B cell (primary cell): Measurements from ENCODE around the gene NFIB. TPM values are rescaled to one million over a fixed set of nuclear protein-coding genes. Genes with fewer than 3 reads are reported as not detected.

Experiments used
- ATAC-seq: fragments of 200-7000 bp; cut with Tn5 transposase; one replicate; pipeline ENCODE4 v1.10.0; 2021; ENCODE audit warnings: low read depth, mild to moderate bottlenecking, moderate number of reproducible peaks, moderate library complexity
- CTCF ChIA-PET: fragments of 350-600 bp; sonication (Branson Sonifier 250); formaldehyde crosslinking; loops from one replicate; lab custom pipeline; 2021; ENCODE audit warnings: antibody characterized with exemption, inconsistent platforms; lab: Charles Lee
- POLR2A ChIA-PET: fragments of 350-600 bp; sonication (Branson Sonifier 250); formaldehyde crosslinking; loops from one replicate; lab custom pipeline; 2021; ENCODE audit warnings: antibody characterized with exemption; lab: Charles Lee
- DNase-seq: peaks from one replicate; pipeline ENCODE4 v3.0.0; 2013
- H2AFZ ChIP-seq: 2 replicates; pipeline ENCODE4 v1.6.1; 2012; ENCODE audit warnings: mild to moderate bottlenecking, low read depth, low read length; ENCODE audit not compliant: insufficient read depth, poor library complexity, severe bottlenecking
- H3K27ac ChIP-seq, 2 donors: 1 replicate in 1 of 2; 2 replicates in 1 of 2; pipeline ENCODE4 v1.5.1; 2012 to 2013; ENCODE audit warnings: low read length in 2 of 2, mild to moderate bottlenecking in 2 of 2, moderate library complexity in 1 of 2
- H3K27me3 ChIP-seq, 4 experiments: fragments of 200-600 bp in 1 of 4; sonication (generic) in 1 of 4; replicated peaks in 1 of 4; 1 replicate in 2 of 4; 2 replicates in 2 of 4; pipeline versions ENCODE4 v1.6.1 to v1.7.0; 2013 to 2016; ENCODE audit warnings: low read length in 3 of 4, mild to moderate bottlenecking in 2 of 4, mixed read lengths in 1 of 4, moderate library complexity in 1 of 4; ENCODE audit not compliant: insufficient read depth in 4 of 4, control insufficient read depth in 3 of 4; ENCODE audit errors: control extremely low read depth in 1 of 4
- H3K36me3 ChIP-seq, 2 experiments: replicated peaks in 1 of 2; 1 replicate in 1 of 2; 2 replicates in 1 of 2; pipeline versions ENCODE4 v1.6.1 to v1.7.1; 2013; ENCODE audit warnings: low read length in 1 of 2; ENCODE audit not compliant: insufficient read depth in 2 of 2, control insufficient read depth in 1 of 2; ENCODE audit errors: control extremely low read depth in 1 of 2, extremely low read depth in 1 of 2
- H3K4me1 ChIP-seq, 2 donors: fragments of 200-600 bp in 1 of 2; sonication (generic) in 1 of 2; 1 replicate in 1 of 2; 2 replicates in 1 of 2; pipeline versions ENCODE4 v1.5.1 to v1.6.1; 2013 to 2017; ENCODE audit warnings: low read length in 2 of 2; ENCODE audit not compliant: control insufficient read depth in 2 of 2, insufficient read depth in 2 of 2
- H3K4me2 ChIP-seq: replicated peaks from 2 replicates; pipeline ENCODE3; 2012; ENCODE audit warnings: mild to moderate bottlenecking, low read depth, low read length; ENCODE audit not compliant: poor library complexity, severe bottlenecking
- H3K4me3 ChIP-seq, 5 experiments: fragments of 200-600 bp in 1 of 5; sonication (generic) in 1 of 5; 1 replicate in 3 of 5; 2 replicates in 2 of 5; pipeline versions ENCODE4 v1.5.1 to v1.7.0; 2011 to 2016; ENCODE audit warnings: low read length in 4 of 5, mild to moderate bottlenecking in 4 of 5, low read depth in 2 of 5, control low read depth in 1 of 5, moderate library complexity in 1 of 5; ENCODE audit not compliant: insufficient read depth in 1 of 5; ENCODE audit errors: control extremely low read depth in 1 of 5, extremely low read depth in 1 of 5
- H3K79me2 ChIP-seq: fragments of 200-600 bp; sonication (generic); one replicate; pipeline ENCODE4 v1.6.0; 2016; ENCODE audit warnings: low read length; ENCODE audit not compliant: control insufficient read depth, insufficient read depth
- H3K9ac ChIP-seq: fragments of 200-600 bp; sonication (generic); 2 replicates; pipeline ENCODE4 v1.6.1; 2017; ENCODE audit warnings: mild to moderate bottlenecking, low read length, moderate library complexity
- H3K9me3 ChIP-seq, 3 donors: one replicate each; pipeline versions ENCODE4 v1.6.1 to v1.7.1; 2013; ENCODE audit warnings: low read length in 2 of 3; ENCODE audit not compliant: control insufficient read depth in 2 of 3, insufficient read depth in 1 of 3; ENCODE audit errors: control extremely low read depth in 1 of 3
- H4K20me1 ChIP-seq: 2 replicates; pipeline ENCODE4 v1.6.0; 2012; ENCODE audit warnings: mild to moderate bottlenecking, low read length; ENCODE audit not compliant: insufficient read depth, control insufficient read depth, poor library complexity, severe bottlenecking
- H3K27ac Mint-ChIP-seq: one replicate; pipeline ENCODE4 v1.8.0; 2021; ENCODE audit warnings: mixed read lengths
- H3K27me3 Mint-ChIP-seq: one replicate; pipeline ENCODE4 v1.8.0; 2021; ENCODE audit warnings: mixed read lengths
- H3K4me1 Mint-ChIP-seq: one replicate; pipeline ENCODE4 v1.8.0; 2021; ENCODE audit warnings: mixed read lengths
- H3K4me3 Mint-ChIP-seq: one replicate; pipeline ENCODE4 v1.8.0; 2021; ENCODE audit warnings: mixed read lengths
- H3K9me3 Mint-ChIP-seq: one replicate; pipeline ENCODE4 v1.8.0; 2022; ENCODE audit warnings: mixed read lengths; ENCODE audit not compliant: insufficient read depth
- EZH2 ChIP-seq: IDR thresholded peaks from 2 replicates; pipeline ENCODE4 v1.6.1; 2012; ENCODE audit warnings: borderline replicate concordance, low read depth, mild to moderate bottlenecking, moderate library complexity, low read length; ENCODE audit not compliant: insufficient read depth, poor library complexity, severe bottlenecking
- WGBS: methylation state at CpG from one replicate; pipeline ENCODE4 v1.1.5; 2013; ENCODE audit warnings: missing lambda C conversion rate; ENCODE audit not compliant: insufficient coverage; 5-methylcytosine and 5-hydroxymethylcytosine counted together
- intact Hi-C: fragments of 100-400 bp; cut with micrococcal nuclease; formaldehyde crosslinking; loops from one replicate; pipeline ENCODE4 v1.10.0; 2022
- polyA plus RNA-seq: library from polyadenylated mRNA; depleted of rRNA; stranded (reverse); fragments of >200 nt; gene quantifications from 2 replicates; pipeline ENCODE4 v1.2.3, GENCODE V29; 2012
- total RNA-seq, 2 donors: library from RNA; stranded (reverse); fragments of 120-200 nt in 1 of 2; gene quantifications; 1 replicate in 1 of 2; 2 replicates in 1 of 2; pipeline versions ENCODE4 v1.2.3 to v1.2.4, GENCODE V29; 2013 to 2022
- TF ChIP-seq, protein P1 (sequence below): fragments of 200-600 bp; IDR thresholded peaks from one replicate; pipeline ENCODE4 v1.8.0; 2022; ENCODE audit warnings: antibody characterized with exemption, mild to moderate bottlenecking

The NFIB gene
- total and polyA plus RNA-seq, 2 donors (not counting 1 experiment from before 2014, with no cell fraction given): not detected

GRCh38 chr9:14185016-14185415 lies 128.9 kb downstream of the NFIB start:
- Mint-ChIP-seq H3K27ac (no peak overlapping the region), H3K4me1 (no peaks in the 10 kb centered on the region), H3K9me3 (no peaks in the 10 kb centered on the region), H3K4me3 (no peak overlapping the region), H3K27me3 (no peaks in the 10 kb centered on the region)
- Histone ChIP-seq H2AFZ (no peak overlapping the region), H4K20me1 (no peaks in the 10 kb centered on the region), H3K79me2 (no peaks in the 10 kb centered on the region), H3K4me1 (no peaks in the 10 kb centered on the region), H3K9ac (no peak overlapping the region), H3K36me3 (no peaks in the 10 kb centered on the region), H3K27ac (no peak overlapping the region), H3K9me3 (no peaks in the 10 kb centered on the region), H3K4me2 (no peak overlapping the region), H3K27me3 (no peaks in the 10 kb centered on the region), H3K4me3 (no peak overlapping the region)
- intact Hi-C loops: no loop called here
- CTCF ChIA-PET: no interaction called here
- TF ChIP-seq, protein P1, sequence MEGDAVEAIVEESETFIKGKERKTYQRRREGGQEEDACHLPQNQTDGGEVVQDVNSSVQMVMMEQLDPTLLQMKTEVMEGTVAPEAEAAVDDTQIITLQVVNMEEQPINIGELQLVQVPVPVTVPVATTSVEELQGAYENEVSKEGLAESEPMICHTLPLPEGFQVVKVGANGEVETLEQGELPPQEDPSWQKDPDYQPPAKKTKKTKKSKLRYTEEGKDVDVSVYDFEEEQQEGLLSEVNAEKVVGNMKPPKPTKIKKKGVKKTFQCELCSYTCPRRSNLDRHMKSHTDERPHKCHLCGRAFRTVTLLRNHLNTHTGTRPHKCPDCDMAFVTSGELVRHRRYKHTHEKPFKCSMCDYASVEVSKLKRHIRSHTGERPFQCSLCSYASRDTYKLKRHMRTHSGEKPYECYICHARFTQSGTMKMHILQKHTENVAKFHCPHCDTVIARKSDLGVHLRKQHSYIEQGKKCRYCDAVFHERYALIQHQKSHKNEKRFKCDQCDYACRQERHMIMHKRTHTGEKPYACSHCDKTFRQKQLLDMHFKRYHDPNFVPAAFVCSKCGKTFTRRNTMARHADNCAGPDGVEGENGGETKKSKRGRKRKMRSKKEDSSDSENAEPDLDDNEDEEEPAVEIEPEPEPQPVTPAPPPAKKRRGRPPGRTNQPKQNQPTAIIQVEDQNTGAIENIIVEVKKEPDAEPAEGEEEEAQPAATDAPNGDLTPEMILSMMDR: no peak
- TF ChIP-seq EZH2: no peak
- POLR2A ChIA-PET: no interaction called here
- WGBS: 76% methylated on average over 2 of the region's 2 CpGs
- DNase-seq: no peak
- no peak for ATAC-seq

DNA sequence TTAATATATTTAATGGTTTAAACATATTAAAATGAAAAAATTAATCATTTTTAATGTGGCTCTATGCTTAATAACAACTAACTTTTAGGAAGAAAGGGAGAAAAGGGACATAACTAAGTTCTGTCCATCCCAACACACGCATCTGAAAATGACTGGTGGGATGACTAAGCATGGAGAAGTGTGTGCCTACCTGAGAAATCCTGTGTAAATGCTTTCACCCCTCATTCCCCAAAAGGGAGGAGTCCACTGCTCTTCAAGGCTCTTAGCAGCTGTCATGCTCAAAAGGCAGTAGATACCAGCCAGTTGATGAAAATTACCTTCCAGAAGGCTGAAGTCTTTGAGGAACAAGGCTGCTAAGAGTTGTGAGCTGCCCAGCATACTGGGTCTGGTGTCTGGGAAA lies 130.9 kb downstream of the NFIB start:
- WGBS: no CpG with 5 or more reads among the region's 1 CpG
- Histone ChIP-seq H3K9ac (no peak overlapping the region), H3K4me1 (no peaks in the 10 kb centered on the region), H3K4me3 (no peak overlapping the region), H3K27me3 (no peaks in the 10 kb centered on the region), H3K27ac (no peak overlapping the region), H3K36me3 (no peaks in the 10 kb centered on the region), H2AFZ (no peak overlapping the region), H4K20me1 (no peaks in the 10 kb centered on the region), H3K79me2 (no peaks in the 10 kb centered on the region), H3K9me3 (no peaks in the 10 kb centered on the region), H3K4me2 (no peak overlapping the region)
- DNase-seq (no peak), ATAC-seq (no peak)
- intact Hi-C loops: no loop called here
- no peaks in the 10 kb centered on the region for H3K4me1 Mint-ChIP-seq
- CTCF ChIA-PET: no interaction called here
- TF ChIP-seq, protein P1: no peak
- TF ChIP-seq EZH2: no peak
- H3K27ac Mint-ChIP-seq: no peak overlapping the region
- no peak overlapping the region for H3K4me3 Mint-ChIP-seq
- H3K9me3 Mint-ChIP-seq: no peaks in the 10 kb centered on the region
- H3K27me3 Mint-ChIP-seq: no peaks in the 10 kb centered on the region
- POLR2A ChIA-PET: no interaction called here
